GM23338 (cell line): ENCODE results near the gene SLC23A3. TPM values are rescaled to one million over a fixed set of nuclear protein-coding genes. Genes with fewer than 3 reads are reported as not detected.
A peak's percentile ranks its signal among the peaks of the same experiment; 100 is the strongest.
"Not testable (repeated sequence)": the region's sequence is repeated elsewhere in the genome, so short reads cannot be mapped to it uniquely, and the experiment has no call there.

ENCODE experiments used
- ATAC-seq: fragments of 200-7000 bp; cut with Tn5 transposase; 3 replicates; pipeline ENCODE4 v1.9.1; 2020
- DNase-seq: peaks from one replicate; pipeline ENCODE4 v3.0.0-alpha.2; 2015; ENCODE audit warnings: low spot score
- H2AFZ ChIP-seq: fragments of 200-600 bp; sonication (generic); 2 replicates; pipeline ENCODE4 v1.8.0; 2016; ENCODE audit warnings: antibody characterized with exemption, mild to moderate bottlenecking, moderate library complexity
- H3F3A ChIP-seq: fragments of 200-600 bp; sonication (generic); replicated peaks from 2 replicates; pipeline ENCODE4 v1.8.0; 2017; ENCODE audit warnings: antibody characterized with exemption, mixed run types, low read depth
- H3K27ac ChIP-seq: fragments of 200-600 bp; sonication (generic); 2 replicates; pipeline ENCODE4 v1.6.1; 2016; ENCODE audit warnings: low read depth
- H3K27me3 ChIP-seq: fragments of 200-600 bp; sonication (generic); 2 replicates; pipeline ENCODE4 v1.8.0; 2016; ENCODE audit warnings: mild to moderate bottlenecking, mixed run types, moderate library complexity; ENCODE audit not compliant: insufficient read depth
- H3K36me3 ChIP-seq: fragments of 200-600 bp; sonication (generic); 2 replicates; pipeline ENCODE4 v1.8.0; 2016; ENCODE audit warnings: mild to moderate bottlenecking; ENCODE audit not compliant: insufficient read depth
- H3K4me1 ChIP-seq: fragments of 200-600 bp; sonication (generic); 2 replicates; pipeline ENCODE4 v1.8.0; 2016; ENCODE audit warnings: mild to moderate bottlenecking, moderate library complexity; ENCODE audit not compliant: insufficient read depth
- H3K4me2 ChIP-seq: fragments of 200-600 bp; sonication (generic); 2 replicates; pipeline ENCODE4 v1.7.1; 2017; ENCODE audit warnings: mixed run types
- H3K4me3 ChIP-seq: fragments of 200-600 bp; sonication (generic); 2 replicates; pipeline ENCODE4 v1.6.1; 2016; ENCODE audit warnings: mixed run types
- H3K79me2 ChIP-seq: fragments of 200-600 bp; sonication (generic); replicated peaks from 2 replicates; pipeline ENCODE4 v1.8.0; 2017; ENCODE audit warnings: mild to moderate bottlenecking; ENCODE audit not compliant: insufficient read depth
- H3K9me2 ChIP-seq: fragments of 200-600 bp; sonication (generic); 2 replicates; pipeline ENCODE4 v1.8.0; 2017; ENCODE audit not compliant: insufficient read depth
- H4K20me1 ChIP-seq: fragments of 200-600 bp; sonication (generic); replicated peaks from 2 replicates; pipeline ENCODE4 v1.8.0; 2017; ENCODE audit warnings: mild to moderate bottlenecking; ENCODE audit not compliant: insufficient read depth
- H3K27ac Mint-ChIP-seq: 2 replicates; pipeline ENCODE4 v1.8.0; 2020; ENCODE audit warnings: inconsistent platforms, mild to moderate bottlenecking, moderate library complexity, mixed read lengths
- H3K27me3 Mint-ChIP-seq: 3 replicates; pipeline ENCODE4 v1.8.0; 2022; ENCODE audit warnings: low read depth, mild to moderate bottlenecking, moderate library complexity, mixed read lengths, inconsistent platforms; ENCODE audit not compliant: insufficient read depth, poor library complexity
- H3K36me3 Mint-ChIP-seq: 3 replicates; pipeline ENCODE4 v1.8.0; 2021; ENCODE audit warnings: low read depth, mild to moderate bottlenecking, inconsistent platforms, moderate library complexity, mixed read lengths
- H3K4me1 Mint-ChIP-seq: 3 replicates; pipeline ENCODE4 v1.8.0; 2020; ENCODE audit warnings: mild to moderate bottlenecking, inconsistent platforms, mixed read lengths
- H3K4me3 Mint-ChIP-seq: 3 replicates; pipeline ENCODE4 v1.8.0; 2021; ENCODE audit warnings: moderate library complexity, mild to moderate bottlenecking, inconsistent platforms, mixed read lengths
- H3K9me3 Mint-ChIP-seq: 3 replicates; pipeline ENCODE4 v1.8.0; 2020; ENCODE audit warnings: moderate library complexity, mild to moderate bottlenecking, inconsistent platforms, mixed read lengths
- ZNF462 ChIP-seq: fragments of 250-450 bp; sonication (Bioruptor Pico); IDR thresholded peaks from 2 replicates; pipeline ENCODE4 v1.5.0; 2020; ENCODE audit warnings: mild to moderate bottlenecking, moderate library complexity
- polyA plus RNA-seq: library from polyadenylated mRNA; unstranded; fragments of >200 nt; fragmentation: Nextera tagmentation; extraction: Ambion mirVana; gene quantifications from 2 replicates; pipeline ENCODE4 v1.2.1, GENCODE V29; 2016
- total RNA-seq: library from RNA; depleted of rRNA; stranded (reverse); fragments of >200 nt; shearing (Covaris generic); gene quantifications from 2 replicates; pipeline ENCODE4 v1.2.3, GENCODE V29; 2014
- TF ChIP-seq, protein P1 (sequence below), 2 experiments: fragments of 200-600 bp in 1 of 2; sonication (generic) in 1 of 2; conservative IDR thresholded peaks; 2 replicates each; pipeline versions ENCODE4 v1.5.1 to v1.6.1; 2016 to 2017; ENCODE audit warnings: antibody characterized with exemption in 2 of 2, low read depth in 2 of 2, mild to moderate bottlenecking in 2 of 2, moderate library complexity in 1 of 2

SLC23A3 gene
- total and polyA plus RNA-seq, 2 experiments from 2014 or later: 0.10 to 0.73 TPM

DNA sequence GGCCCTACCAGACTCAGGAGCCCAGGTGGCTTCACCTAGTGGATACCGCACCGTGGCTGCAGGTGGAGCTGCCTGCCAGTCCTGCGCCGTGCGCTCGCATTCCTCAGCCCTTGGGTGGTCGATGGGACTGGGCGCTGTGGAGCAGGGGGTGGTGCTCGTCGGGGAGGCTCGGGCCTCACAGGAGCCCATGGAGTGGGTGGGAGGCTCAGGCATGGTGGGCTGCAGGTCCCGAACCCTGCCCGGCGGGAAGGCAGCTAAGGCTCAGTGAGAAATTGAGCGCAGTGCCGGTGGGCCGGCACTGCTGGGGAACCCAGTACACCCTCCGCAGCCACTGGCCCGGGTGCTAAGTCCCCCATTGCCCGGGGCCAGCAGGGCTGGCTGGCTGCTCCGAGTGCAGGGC, 31.5 kb upstream of the SLC23A3 start:
- not testable (repeated sequence) for ATAC-seq, H3K4me3 Mint-ChIP-seq

GRCh38 chr2:219200502-219201326, 30.9 kb upstream of the SLC23A3 start:
- not testable (repeated sequence) for DNase-seq, H3K36me3 ChIP-seq, H3K36me3 Mint-ChIP-seq, H3K79me2 ChIP-seq, H3K27me3 ChIP-seq, H3K4me1 ChIP-seq, H3K4me2 ChIP-seq, H3K27ac Mint-ChIP-seq, H3K27ac ChIP-seq, H2AFZ ChIP-seq, H3K9me3 Mint-ChIP-seq, H4K20me1 ChIP-seq, H3F3A ChIP-seq, H3K4me1 Mint-ChIP-seq, H3K4me3 Mint-ChIP-seq, ATAC-seq, H3K4me3 ChIP-seq, H3K9me2 ChIP-seq
- peaks cover 17% of the 10 kb centered on the region for H3K27me3 Mint-ChIP-seq

More for the DNA sequence above, 31.5 kb upstream of the SLC23A3 start:
- H3K9me3 Mint-ChIP-seq, H3K4me2 ChIP-seq, H3F3A ChIP-seq, H3K4me1 ChIP-seq, H2AFZ ChIP-seq, H3K27ac ChIP-seq, H3K79me2 ChIP-seq, H3K27ac Mint-ChIP-seq, DNase-seq, H3K4me3 ChIP-seq, H3K36me3 ChIP-seq, H3K9me2 ChIP-seq, H4K20me1 ChIP-seq, H3K36me3 Mint-ChIP-seq, H3K27me3 ChIP-seq: not testable (repeated sequence)
- Mint-ChIP-seq H3K4me1 (peaks cover 10% of the 10 kb centered on the region; the same call in 2 of the 3 replicates), H3K27me3 (peaks cover 17% of the 10 kb centered on the region)
- TF ChIP-seq, protein P1, sequence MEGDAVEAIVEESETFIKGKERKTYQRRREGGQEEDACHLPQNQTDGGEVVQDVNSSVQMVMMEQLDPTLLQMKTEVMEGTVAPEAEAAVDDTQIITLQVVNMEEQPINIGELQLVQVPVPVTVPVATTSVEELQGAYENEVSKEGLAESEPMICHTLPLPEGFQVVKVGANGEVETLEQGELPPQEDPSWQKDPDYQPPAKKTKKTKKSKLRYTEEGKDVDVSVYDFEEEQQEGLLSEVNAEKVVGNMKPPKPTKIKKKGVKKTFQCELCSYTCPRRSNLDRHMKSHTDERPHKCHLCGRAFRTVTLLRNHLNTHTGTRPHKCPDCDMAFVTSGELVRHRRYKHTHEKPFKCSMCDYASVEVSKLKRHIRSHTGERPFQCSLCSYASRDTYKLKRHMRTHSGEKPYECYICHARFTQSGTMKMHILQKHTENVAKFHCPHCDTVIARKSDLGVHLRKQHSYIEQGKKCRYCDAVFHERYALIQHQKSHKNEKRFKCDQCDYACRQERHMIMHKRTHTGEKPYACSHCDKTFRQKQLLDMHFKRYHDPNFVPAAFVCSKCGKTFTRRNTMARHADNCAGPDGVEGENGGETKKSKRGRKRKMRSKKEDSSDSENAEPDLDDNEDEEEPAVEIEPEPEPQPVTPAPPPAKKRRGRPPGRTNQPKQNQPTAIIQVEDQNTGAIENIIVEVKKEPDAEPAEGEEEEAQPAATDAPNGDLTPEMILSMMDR (conservative IDR thresholded peaks at IDR 0.05; ENCODE audit: low read depth in 2 of 2): 0 out of 4 replicates have a peak, but pooled peaks of 1 of the 2 experiments have one; percentile 8

DNA sequence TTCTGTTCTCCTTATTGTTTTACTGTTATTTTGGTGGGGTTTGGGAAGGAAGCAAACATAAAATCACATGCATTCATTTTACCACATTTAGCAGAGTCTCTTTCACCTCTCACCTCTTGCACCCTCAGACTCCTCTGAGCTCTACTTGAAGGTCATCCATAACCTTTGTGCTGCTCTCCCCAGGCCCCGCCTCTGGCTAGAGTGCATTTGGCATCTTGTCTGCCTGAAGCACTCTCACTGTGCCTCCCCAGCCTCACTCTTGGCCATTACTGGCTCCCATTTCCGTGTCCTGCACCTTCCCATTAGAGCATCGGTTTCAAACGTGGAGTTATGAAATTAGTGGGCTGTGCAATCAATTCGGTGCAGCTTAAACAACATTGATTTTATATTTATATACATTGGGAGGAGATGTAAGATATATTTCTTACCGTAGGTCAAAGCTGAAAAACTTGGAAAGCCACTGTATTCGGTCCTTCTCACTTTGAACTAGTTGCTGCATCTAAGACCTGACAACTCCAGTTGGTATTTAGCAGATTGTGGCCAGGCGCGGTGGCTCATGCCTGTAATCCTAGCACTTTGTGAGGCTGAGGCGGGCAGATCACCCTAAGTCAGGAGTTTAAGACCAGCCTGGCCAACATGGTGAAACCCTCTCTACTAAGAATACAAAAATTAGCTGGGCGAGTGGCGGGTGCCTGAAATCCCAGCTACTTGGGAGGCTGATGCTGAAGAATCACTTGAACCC, 29.8 kb upstream of the SLC23A3 start:
- Mint-ChIP-seq H3K36me3 (no peaks in the 10 kb centered on the region), H3K4me3 (no peak overlapping the region), H3K9me3 (peaks cover 9% of the 10 kb centered on the region; the same call in 2 of the 3 replicates), H3K27ac (no peak overlapping the region), H3K4me1 (peaks cover 10% of the 10 kb centered on the region; the same call in 2 of the 3 replicates), H3K27me3 (peaks cover 13% of the 10 kb centered on the region)
- no peak overlapping the region for H3K4me2 ChIP-seq
- H3K27me3 ChIP-seq: no peaks in the 10 kb centered on the region
- H3K9me2 ChIP-seq: no peaks in the 10 kb centered on the region
- H4K20me1 ChIP-seq: no peaks in the 10 kb centered on the region
- H3K36me3 ChIP-seq: no peaks in the 10 kb centered on the region
- H3K79me2 ChIP-seq: no peaks in the 10 kb centered on the region
- H2AFZ ChIP-seq: no peak overlapping the region
- ATAC-seq: no peak; the same call in 2 of the 3 replicates
- H3K4me3 ChIP-seq: no peak overlapping the region
- no peak for DNase-seq
- no peak overlapping the region for H3K27ac ChIP-seq
- no peaks in the 10 kb centered on the region; the same call in 1 of the 2 replicates for H3K4me1 ChIP-seq
- no peaks in the 10 kb centered on the region for H3F3A ChIP-seq
- no peak for TF ChIP-seq ZNF462 (CRISPR knock-in tag)
